ENCODE data around the gene ZBTB49. TPM values are rescaled to one million over a fixed set of nuclear protein-coding genes. Genes with fewer than 3 reads are reported as not detected.

The ZBTB49 gene
- total and polyA plus RNA-seq, 7 donors = 0.69 to 6.2 (median 4.1) TPM

- WGBS, 2 donors = 92 to 95% methylated on average over 5 of the region's 5 CpGs
- no peak for TF ChIP-seq POLR2AphosphoS5 (IDR thresholded peaks at IDR 0.05)
- no peak for TF ChIP-seq POLR2A (IDR thresholded peaks at IDR 0.05)
- no peak for TF ChIP-seq EP300 (IDR thresholded peaks at IDR 0.05)
- TF ChIP-seq CTCF (IDR thresholded peaks at IDR 0.05) = no peak
- Histone ChIP-seq H3K4me3 (no peak overlapping the region), H3K4me1 (no peaks in the 10 kb centered on the region), H3K27me3 (no peaks in the 10 kb centered on the region), H3K36me3 (peaks cover 0 to 43% (median 17%) of the 10 kb centered on the region in 4 donors), H3K9me3 (no peaks in the 10 kb centered on the region), H3K27ac (no peak overlapping the region)
- no peak for DNase-seq
- intact Hi-C loops (cut with DNase I) = no loop called here
Observed at GRCh38 chr4:4302001-4302400, 11.9 kb downstream of the ZBTB49 start.

GRCh38 chr4:4302416-4302815, 12.4 kb downstream of the ZBTB49 start:
- Histone ChIP-seq H3K4me3 (no peak overlapping the region), H3K27me3 (no peaks in the 10 kb centered on the region), H3K27ac (no peak overlapping the region), H3K9me3 (no peaks in the 10 kb centered on the region), H3K36me3 (peaks cover 0 to 48% (median 22%) of the 10 kb centered on the region in 4 donors), H3K4me1 (no peaks in the 10 kb centered on the region)
- intact Hi-C loops (cut with DNase I) = no loop called here
- WGBS, 2 donors = 72 to 73% methylated on average over 6 of the region's 6 CpGs
- no peak for DNase-seq
- TF ChIP-seq POLR2AphosphoS5 (IDR thresholded peaks at IDR 0.05) = no peak
- TF ChIP-seq POLR2A (IDR thresholded peaks at IDR 0.05) = no peak
- no peak for TF ChIP-seq CTCF (IDR thresholded peaks at IDR 0.05)
- TF ChIP-seq EP300 (IDR thresholded peaks at IDR 0.05) = no peak

- H3K4me1 ChIP-seq = no peaks in the 10 kb centered on the region
- intact Hi-C loops (cut with DNase I) = no loop called here
- H3K4me3 ChIP-seq = no peak overlapping the region
- no peaks in the 10 kb centered on the region for H3K27me3 ChIP-seq
- no peak for DNase-seq
- no peak overlapping the region for H3K27ac ChIP-seq
- 97% methylated on average over 11 of the region's 11 CpGs for WGBS, 2 donors
- peaks cover 0 to 54% (median 21%) of the 10 kb centered on the region in 4 donors for H3K36me3 ChIP-seq
- TF ChIP-seq POLR2AphosphoS5 (IDR thresholded peaks at IDR 0.05) (no peak), EP300 (IDR thresholded peaks at IDR 0.05) (no peak), POLR2A (IDR thresholded peaks at IDR 0.05) (no peak)
- H3K9me3 ChIP-seq = no peaks in the 10 kb centered on the region
Observed at GRCh38 chr4:4306920-4307319, 16.9 kb downstream of the ZBTB49 start.

- TF ChIP-seq CTCF (IDR thresholded peaks at IDR 0.05) = no peak
- TF ChIP-seq EP300 (IDR thresholded peaks at IDR 0.05) = no peak
- no peak for TF ChIP-seq POLR2AphosphoS5 (IDR thresholded peaks at IDR 0.05)
- no peak for TF ChIP-seq POLR2A (IDR thresholded peaks at IDR 0.05)
- intact Hi-C loops (cut with DNase I) = no loop called here
- no peak for DNase-seq
- H3K4me3 ChIP-seq = no peak overlapping the region
- no peaks in the 10 kb centered on the region for H3K4me1 ChIP-seq
- no peak overlapping the region for H3K27ac ChIP-seq
- no peaks in the 10 kb centered on the region for H3K9me3 ChIP-seq
- H3K27me3 ChIP-seq = no peaks in the 10 kb centered on the region
- peaks cover 0 to 56% (median 25%) of the 10 kb centered on the region in 4 donors for H3K36me3 ChIP-seq
- 86 to 93% methylated on average over 9 of the region's 9 CpGs for WGBS, 2 donors
Observed at GRCh38 chr4:4308800-4309441, 18.9 kb downstream of the ZBTB49 start.

- H3K4me3 ChIP-seq = no peak overlapping the region
- TF ChIP-seq CTCF (IDR thresholded peaks at IDR 0.05) (no peak), POLR2A (IDR thresholded peaks at IDR 0.05) (no peak), EP300 (IDR thresholded peaks at IDR 0.05) (no peak), POLR2AphosphoS5 (IDR thresholded peaks at IDR 0.05) (no peak)
- H3K9me3 ChIP-seq = no peaks in the 10 kb centered on the region
- intact Hi-C loops (cut with DNase I) = no loop called here
- no peak overlapping the region for H3K27ac ChIP-seq
- WGBS, 2 donors = 87 to 89% methylated on average over 4 of the region's 4 CpGs
- H3K36me3 ChIP-seq = peaks cover 7 to 67% (median 38%) of the 10 kb centered on the region in 4 donors
- no peaks in the 10 kb centered on the region for H3K27me3 ChIP-seq
- H3K4me1 ChIP-seq = no peaks in the 10 kb centered on the region
- DNase-seq = no peak
Observed at GRCh38 chr4:4311193-4311592, 21.1 kb downstream of the ZBTB49 start.

All from sigmoid colon (tissue), 7 donors.